ENCODE results near the gene CTSZ. TPM values are rescaled to one million over a fixed set of nuclear protein-coding genes. Genes with fewer than 3 reads are reported as not detected.

Gene CTSZ
- total RNA-seq, 1 experiment from 2014 or later = 113 TPM

DNA sequence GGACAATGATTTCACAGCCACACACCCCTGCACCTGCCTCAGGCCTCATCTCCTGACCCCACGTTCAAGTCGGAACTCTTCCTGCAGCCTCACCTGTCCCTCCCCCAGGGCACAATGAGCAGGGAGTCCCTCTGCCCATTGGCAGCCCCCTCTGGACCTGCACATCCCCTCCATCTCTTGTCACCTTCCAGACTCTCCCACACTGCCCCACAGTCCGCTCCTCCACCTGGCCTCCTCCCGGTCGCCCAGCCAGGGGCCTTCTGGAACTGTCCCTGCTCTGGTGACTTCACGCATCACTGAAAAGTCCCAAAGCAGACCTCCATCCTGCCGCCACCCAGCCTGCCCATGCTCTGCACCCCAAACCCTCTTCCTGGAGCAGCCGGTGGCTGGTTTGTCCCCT, 4.7 kb downstream of the CTSZ start:
- no TSS peak for BruUV-seq (replicated peaks)
- H3K36me3 ChIP-seq (ENCODE audit: control insufficient read depth, insufficient read depth, low read length) = no peaks in the 10 kb centered on the region
- DNase-seq (ENCODE audit: low read depth, low spot score) = no peak
- in situ Hi-C loops (cut with HindIII; ENCODE audit: low pct_unique_long_range_greater_than_20kb, low sequenced_read_pairs) = no loop called here
- H3K4me3 ChIP-seq (ENCODE audit: low read depth in 2 of 2, low read length in 2 of 2) = no peak overlapping the region
- ChIA-PET CTCF (no interaction called here), POLR2A (no interaction called here)
- TF ChIP-seq, protein P1, sequence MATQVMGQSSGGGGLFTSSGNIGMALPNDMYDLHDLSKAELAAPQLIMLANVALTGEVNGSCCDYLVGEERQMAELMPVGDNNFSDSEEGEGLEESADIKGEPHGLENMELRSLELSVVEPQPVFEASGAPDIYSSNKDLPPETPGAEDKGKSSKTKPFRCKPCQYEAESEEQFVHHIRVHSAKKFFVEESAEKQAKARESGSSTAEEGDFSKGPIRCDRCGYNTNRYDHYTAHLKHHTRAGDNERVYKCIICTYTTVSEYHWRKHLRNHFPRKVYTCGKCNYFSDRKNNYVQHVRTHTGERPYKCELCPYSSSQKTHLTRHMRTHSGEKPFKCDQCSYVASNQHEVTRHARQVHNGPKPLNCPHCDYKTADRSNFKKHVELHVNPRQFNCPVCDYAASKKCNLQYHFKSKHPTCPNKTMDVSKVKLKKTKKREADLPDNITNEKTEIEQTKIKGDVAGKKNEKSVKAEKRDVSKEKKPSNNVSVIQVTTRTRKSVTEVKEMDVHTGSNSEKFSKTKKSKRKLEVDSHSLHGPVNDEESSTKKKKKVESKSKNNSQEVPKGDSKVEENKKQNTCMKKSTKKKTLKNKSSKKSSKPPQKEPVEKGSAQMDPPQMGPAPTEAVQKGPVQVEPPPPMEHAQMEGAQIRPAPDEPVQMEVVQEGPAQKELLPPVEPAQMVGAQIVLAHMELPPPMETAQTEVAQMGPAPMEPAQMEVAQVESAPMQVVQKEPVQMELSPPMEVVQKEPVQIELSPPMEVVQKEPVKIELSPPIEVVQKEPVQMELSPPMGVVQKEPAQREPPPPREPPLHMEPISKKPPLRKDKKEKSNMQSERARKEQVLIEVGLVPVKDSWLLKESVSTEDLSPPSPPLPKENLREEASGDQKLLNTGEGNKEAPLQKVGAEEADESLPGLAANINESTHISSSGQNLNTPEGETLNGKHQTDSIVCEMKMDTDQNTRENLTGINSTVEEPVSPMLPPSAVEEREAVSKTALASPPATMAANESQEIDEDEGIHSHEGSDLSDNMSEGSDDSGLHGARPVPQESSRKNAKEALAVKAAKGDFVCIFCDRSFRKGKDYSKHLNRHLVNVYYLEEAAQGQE (IDR thresholded peaks at IDR 0.05; ENCODE audit: insufficient read depth in 1 of 2, low read depth in 2 of 2, low read length in 1 of 2) = no peak
- TF ChIP-seq TCF7L2 (IDR thresholded peaks at IDR 0.05; ENCODE audit: low read depth, low read length) = no peak
- no peak for TF ChIP-seq POLR2AphosphoS5 (IDR thresholded peaks at IDR 0.05; ENCODE audit: low read depth, low read length)
- no peak for TF ChIP-seq CTCF (IDR thresholded peaks at IDR 0.05)
- TF ChIP-seq SIN3A (IDR thresholded peaks at IDR 0.05; ENCODE audit: borderline replicate concordance, insufficient read depth, low read depth, low read length) = no peak
- intact Hi-C loops (cut with micrococcal nuclease; ENCODE audit: unreplicated experiment) = no loop called here
- H3K4me1 ChIP-seq (ENCODE audit: control insufficient read depth, insufficient read depth, low read length) = peaks cover 13% of the 10 kb centered on the region
- H3K9me3 ChIP-seq (ENCODE audit: control insufficient read depth, insufficient read depth, low read depth, low read length) = no peaks in the 10 kb centered on the region
- H3K27ac ChIP-seq (ENCODE audit: low read length) = no peak overlapping the region
- ATAC-seq = no peak
- H3K27me3 ChIP-seq (ENCODE audit: control insufficient read depth, insufficient read depth, low read length) = no peaks in the 10 kb centered on the region

GRCh38 chr20:59001449-59002171, 5.4 kb downstream of the CTSZ start:
- no peaks in the 10 kb centered on the region for H3K36me3 ChIP-seq (ENCODE audit: control insufficient read depth, insufficient read depth, low read length)
- no peak for ATAC-seq
- TF ChIP-seq, protein P1 (IDR thresholded peaks at IDR 0.05; ENCODE audit: insufficient read depth in 1 of 2, low read depth in 2 of 2, low read length in 1 of 2) = no peak
- no peak for TF ChIP-seq POLR2AphosphoS5 (IDR thresholded peaks at IDR 0.05; ENCODE audit: low read depth, low read length)
- TF ChIP-seq CTCF (IDR thresholded peaks at IDR 0.05) = no peak
- no peak for TF ChIP-seq SIN3A (IDR thresholded peaks at IDR 0.05; ENCODE audit: borderline replicate concordance, insufficient read depth, low read depth, low read length)
- TF ChIP-seq TCF7L2 (IDR thresholded peaks at IDR 0.05; ENCODE audit: low read depth, low read length) = no peak
- no peak overlapping the region for H3K4me3 ChIP-seq (ENCODE audit: low read depth in 2 of 2, low read length in 2 of 2)
- H3K9me3 ChIP-seq (ENCODE audit: control insufficient read depth, insufficient read depth, low read depth, low read length) = no peaks in the 10 kb centered on the region
- POLR2A ChIA-PET = no interaction called here
- H3K4me1 ChIP-seq (ENCODE audit: control insufficient read depth, insufficient read depth, low read length) = peaks cover 13% of the 10 kb centered on the region
- DNase-seq (ENCODE audit: low read depth, low spot score) = no peak
- no peaks in the 10 kb centered on the region for H3K27me3 ChIP-seq (ENCODE audit: control insufficient read depth, insufficient read depth, low read length)
- no TSS peak for BruUV-seq (replicated peaks)
- CTCF ChIA-PET = no interaction called here
- H3K27ac ChIP-seq (ENCODE audit: low read length) = no peak overlapping the region
- intact Hi-C loops (cut with micrococcal nuclease; ENCODE audit: unreplicated experiment) (no loop called here), in situ Hi-C loops (cut with HindIII; ENCODE audit: low pct_unique_long_range_greater_than_20kb, low sequenced_read_pairs) (no loop called here)

Measured in Panc1 (cell line).